Limb (tissue), 2 donors: Measurements from ENCODE around the gene PKN1.
"Not testable (repeated sequence)": the region's sequence is repeated elsewhere in the genome, so short reads cannot be mapped to it uniquely, and the experiment has no call there.

ENCODE experiments used
- DNase-seq, 2 donors: peaks; one replicate each; pipeline ENCODE4 v3.0.0-alpha.2; 2016; ENCODE audit errors: extremely low spot score in 2 of 2

The PKN1 gene

DNA sequence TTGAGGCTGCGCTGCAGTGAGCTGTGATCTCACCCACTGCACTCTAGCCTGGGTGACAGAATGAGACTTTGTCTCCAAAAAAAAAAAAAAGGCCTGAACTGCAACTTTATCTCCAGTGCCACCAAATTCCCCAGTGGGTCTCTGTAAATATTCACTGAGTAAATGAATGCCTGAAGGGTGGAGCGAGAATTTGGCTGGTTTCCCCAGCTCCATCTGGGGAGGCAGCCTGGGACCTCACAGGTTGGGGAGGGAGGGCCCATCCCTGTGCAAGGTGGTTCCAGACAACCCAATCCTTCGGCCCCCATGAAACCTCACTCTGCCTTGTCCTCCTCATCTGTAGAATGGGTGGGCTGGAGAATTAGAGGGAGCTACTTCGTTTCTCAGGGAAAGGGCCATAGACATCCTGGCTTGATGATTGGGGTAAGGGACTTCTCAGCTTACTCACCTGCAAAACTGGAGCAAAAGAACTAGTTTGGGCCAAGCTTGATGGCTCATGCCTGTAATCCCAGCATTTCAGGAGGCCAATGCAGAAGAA, 4.2 kb upstream of the PKN1 start:
- no peak for DNase-seq

DNA sequence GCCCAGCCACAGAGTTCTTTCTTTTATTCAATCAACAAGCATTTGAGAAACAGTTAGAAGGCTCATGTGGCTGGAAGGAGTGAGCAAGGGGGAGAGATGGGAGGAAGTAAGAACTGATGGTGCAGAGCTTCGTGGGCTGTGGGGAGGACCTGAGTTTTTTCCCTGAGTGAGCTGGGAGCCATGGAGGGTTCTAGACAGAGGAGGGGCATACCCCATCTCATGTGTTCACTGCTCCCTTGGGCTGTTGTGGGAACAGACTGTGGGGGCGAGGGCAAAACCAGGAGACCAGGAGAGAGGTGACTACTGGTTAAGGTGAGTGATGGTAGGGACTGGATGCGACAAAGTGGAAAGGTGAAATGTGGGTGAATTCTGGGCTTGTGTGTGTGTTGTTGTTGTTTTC, 2.4 kb upstream of the PKN1 start:
- DNase-seq = no peak

GRCh38 chr19:14433554-14434501, 722 bp downstream of the PKN1 start:
- DNase-seq = peak in 1 of 2 donors; percentile 58

- DNase-seq = no peak
Measured at GRCh38 chr19:14434543-14435319, 1.6 kb downstream of the PKN1 start.

- no peak for DNase-seq
Measured at GRCh38 chr19:14435320-14436050, 2.4 kb downstream of the PKN1 start.

DNA sequence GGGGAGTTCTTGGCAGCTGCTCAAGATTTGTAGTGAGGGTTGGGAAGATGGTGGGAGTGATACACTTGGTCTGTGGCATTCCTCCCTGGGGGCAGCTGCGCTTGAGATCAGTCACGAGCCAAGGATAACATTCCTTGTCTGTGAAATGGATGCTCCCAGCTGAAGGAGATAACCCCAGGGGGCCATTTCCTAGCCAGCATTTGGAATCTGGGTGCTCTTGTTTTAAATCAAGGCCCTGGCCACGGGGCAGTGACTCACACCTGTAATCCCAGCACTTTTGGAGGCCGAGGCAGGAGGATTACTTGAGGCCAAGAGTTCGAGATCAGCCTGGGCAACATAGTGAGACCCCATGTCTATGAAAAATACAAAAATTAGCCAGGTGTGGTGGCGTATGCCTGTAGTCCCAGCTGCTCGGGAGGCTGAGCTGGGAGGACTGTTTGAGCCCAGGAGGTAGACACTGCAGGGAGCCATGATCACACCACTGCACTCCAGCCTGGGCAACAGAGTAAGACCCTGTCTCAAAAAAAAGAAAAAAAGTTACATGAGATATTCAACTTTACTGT, 4.6 kb downstream of the PKN1 start:
- DNase-seq = no peak

DNA sequence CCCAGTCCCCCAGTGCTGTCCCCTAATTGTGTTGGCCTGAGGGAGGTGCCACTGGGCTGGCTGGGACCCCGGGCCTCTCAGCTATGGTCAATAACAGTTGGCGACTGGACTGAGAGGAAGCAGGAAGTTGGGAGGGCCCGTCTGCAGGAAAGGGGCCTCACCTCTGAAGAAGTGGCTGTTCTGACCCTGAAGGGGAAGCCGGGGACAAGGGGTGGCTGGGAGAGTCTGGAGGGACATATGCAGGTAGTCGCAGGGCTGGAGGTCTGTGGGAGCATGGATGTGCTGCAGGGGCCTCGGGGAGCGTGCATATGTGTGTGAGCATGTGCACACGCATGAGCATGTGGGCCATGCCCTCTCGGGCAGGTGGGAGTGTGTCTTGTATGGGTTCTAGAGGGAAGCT, 5.9 kb downstream of the PKN1 start:
- no peak for DNase-seq

DNA sequence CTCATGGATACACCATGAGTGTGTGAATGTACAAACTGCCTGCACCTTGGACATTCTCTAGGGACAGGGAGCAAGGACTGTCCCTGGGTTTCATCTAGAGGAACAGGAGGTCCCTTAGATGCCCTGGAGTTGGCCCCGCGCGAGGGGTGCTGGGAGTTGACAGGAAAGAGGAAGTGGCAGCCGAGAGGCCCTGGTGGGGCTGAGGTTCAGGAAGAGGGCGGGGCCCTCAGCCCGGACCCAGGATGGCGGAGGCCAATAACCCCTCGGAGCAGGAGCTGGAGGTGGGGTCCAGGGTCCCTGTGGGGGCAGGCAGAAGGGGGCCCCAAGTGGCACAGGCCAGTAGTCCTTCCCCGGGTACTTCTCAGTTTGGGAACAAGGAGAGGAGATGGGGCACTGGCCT, 6.9 kb downstream of the PKN1 start:
- DNase-seq = no peak

DNA sequence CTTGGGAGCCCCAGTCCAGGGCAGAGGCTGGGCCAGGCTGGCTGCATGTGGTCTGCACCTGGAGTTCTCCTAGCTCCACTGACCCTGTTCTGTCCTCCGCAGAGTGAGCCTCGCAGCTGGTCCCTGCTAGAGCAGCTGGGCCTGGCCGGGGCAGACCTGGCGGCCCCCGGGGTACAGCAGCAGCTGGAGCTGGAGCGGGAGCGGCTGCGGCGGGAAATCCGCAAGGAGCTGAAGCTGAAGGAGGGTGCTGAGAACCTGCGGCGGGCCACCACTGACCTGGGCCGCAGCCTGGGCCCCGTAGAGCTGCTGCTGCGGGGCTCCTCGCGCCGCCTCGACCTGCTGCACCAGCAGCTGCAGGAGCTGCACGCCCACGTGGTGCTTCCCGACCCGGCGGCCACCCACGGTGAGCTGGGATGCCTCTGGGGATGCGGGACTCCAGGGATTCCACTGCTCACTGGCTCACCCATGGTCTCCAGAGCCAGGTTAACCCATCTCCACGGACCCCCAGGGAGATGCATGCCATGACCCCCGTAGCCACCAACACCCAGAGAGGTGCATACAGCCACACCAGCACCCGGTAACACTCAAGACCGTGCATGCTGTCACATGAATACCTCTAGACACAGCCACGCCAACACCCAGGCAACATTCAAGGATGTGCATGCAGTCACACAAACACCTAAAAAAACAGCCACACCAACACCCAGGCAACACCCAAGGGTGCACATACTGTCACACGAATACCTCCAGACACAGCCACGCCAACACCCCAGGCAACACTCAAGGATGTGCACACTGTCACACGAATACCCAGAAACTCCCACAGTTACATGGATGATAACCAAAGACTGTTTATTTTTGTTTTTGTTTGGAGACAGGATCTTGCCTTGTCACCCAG, 8.2 kb downstream of the PKN1 start:
- DNase-seq = no peak

- DNase-seq = no peak
Measured at GRCh38 chr19:14442891-14443631, 10.0 kb downstream of the PKN1 start.

GRCh38 chr19:14443632-14444216, 10.6 kb downstream of the PKN1 start:
- no peak for DNase-seq

GRCh38 chr19:14446336-14447036, 13.4 kb downstream of the PKN1 start:
- DNase-seq = no peak

- no peak for DNase-seq
Measured at GRCh38 chr19:14449321-14449720, 16.2 kb downstream of the PKN1 start.

DNA sequence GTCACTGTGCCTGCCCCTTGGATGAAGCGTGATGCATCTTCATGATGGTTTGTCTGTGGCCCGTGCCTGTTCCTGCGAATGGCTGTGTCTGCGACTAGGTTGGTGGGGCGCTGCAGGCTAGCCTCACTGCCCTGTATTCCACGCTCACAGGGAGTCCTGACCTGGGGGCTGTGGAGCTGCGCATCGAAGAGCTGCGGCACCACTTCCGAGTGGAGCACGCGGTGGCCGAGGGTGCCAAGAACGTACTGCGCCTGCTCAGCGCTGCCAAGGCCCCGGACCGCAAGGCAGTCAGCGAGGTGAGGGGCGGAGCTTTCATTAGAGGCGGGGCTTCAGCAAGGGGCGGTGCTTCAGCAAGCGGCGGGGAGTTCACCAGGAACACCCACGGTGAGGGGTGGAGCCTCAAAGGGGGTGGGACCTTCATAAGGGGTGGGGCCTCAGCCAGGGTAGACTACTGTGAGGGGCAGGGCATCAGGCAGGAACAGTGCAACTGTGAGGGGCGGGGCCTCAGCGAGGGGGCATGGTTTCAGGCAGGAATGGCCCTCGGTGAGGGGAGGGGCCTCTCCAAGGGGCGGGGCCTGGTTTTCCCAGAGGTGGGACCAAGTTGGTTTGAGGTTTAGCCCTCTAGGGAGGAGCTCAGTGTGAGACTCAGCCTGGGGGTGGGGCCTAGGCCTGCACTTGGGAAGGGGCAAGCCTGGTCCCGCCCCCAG, 17.2 kb downstream of the PKN1 start:
- DNase-seq = no peak

DNA sequence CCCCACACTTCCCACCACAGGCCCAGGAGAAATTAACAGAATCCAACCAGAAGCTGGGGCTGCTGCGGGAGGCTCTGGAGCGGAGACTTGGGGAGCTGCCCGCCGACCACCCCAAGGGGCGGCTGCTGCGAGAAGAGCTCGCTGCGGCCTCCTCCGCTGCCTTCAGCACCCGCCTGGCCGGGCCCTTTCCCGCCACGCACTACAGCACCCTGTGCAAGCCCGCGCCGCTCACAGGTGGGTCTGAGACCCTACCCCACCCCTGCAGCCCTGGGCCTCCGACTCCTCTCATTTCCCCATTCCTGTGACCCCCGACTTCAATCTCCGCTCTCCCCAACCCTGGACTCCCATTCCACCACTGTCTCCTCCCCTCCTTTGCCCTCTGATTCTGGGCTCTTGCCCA, 17.8 kb downstream of the PKN1 start:
- DNase-seq = no peak

- DNase-seq = not testable (repeated sequence)
Measured at GRCh38 chr19:14452303-14452702, 19.2 kb downstream of the PKN1 start.

DNA sequence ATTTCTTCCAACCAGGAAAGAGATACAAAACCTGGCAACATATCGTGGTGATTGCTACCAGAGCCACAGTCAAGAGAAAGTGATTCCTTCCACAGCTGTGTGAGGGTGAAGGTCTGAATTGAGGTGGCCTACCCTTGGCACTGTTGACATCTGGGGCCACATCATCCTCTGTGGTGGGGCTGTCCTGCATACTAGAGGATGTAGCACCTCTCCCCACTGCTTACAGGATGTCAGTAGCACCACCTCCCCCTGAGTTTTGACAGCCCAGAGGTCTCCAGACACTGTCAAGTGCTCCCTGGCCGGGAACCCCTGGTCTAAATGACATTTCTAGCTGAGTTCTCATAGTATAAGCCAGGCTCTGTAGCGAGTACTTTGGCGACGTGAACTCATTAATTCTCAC, 26.6 kb downstream of the PKN1 start:
- no peak for DNase-seq

- DNase-seq = no peak
Measured at GRCh38 chr19:14460935-14461334, 27.8 kb downstream of the PKN1 start.
